HFFc6 (cell line): Measurements from ENCODE around the gene APOBEC3C. TPM values are rescaled to one million over a fixed set of nuclear protein-coding genes. Genes with fewer than 3 reads are reported as not detected.
A peak's percentile ranks its signal among the peaks of the same experiment; 100 is the strongest.
"Not testable (repeated sequence)": the region's sequence is repeated elsewhere in the genome, so short reads cannot be mapped to it uniquely, and the experiment has no call there.

Source experiments
- DNase-seq: peaks from one replicate; pipeline ENCODE4 v3.0.0-alpha.2; 2018
- H3K27ac Mint-ChIP-seq: 2 replicates; pipeline ENCODE4 v1.8.0; 2020; ENCODE audit warnings: mild to moderate bottlenecking, mixed read lengths
- H3K27me3 Mint-ChIP-seq: 2 replicates; pipeline ENCODE4 v1.8.0; 2021; ENCODE audit warnings: mild to moderate bottlenecking, moderate library complexity, mixed read lengths; ENCODE audit not compliant: insufficient read depth
- H3K36me3 Mint-ChIP-seq: 2 replicates; pipeline ENCODE4 v1.8.0; 2021; ENCODE audit warnings: low read depth, mixed read lengths
- H3K4me1 Mint-ChIP-seq: 2 replicates; pipeline ENCODE4 v1.8.0; 2020; ENCODE audit warnings: low read depth, mixed read lengths
- H3K4me3 Mint-ChIP-seq: 2 replicates; pipeline ENCODE4 v1.8.0; 2020; ENCODE audit warnings: mild to moderate bottlenecking, moderate library complexity, mixed read lengths
- H3K9me3 Mint-ChIP-seq: 2 replicates; pipeline ENCODE4 v1.8.0; 2020; ENCODE audit warnings: mild to moderate bottlenecking, mixed read lengths
- CTCF ChIP-seq: fragments of 200-600 bp; sonication (generic); IDR thresholded peaks from 2 replicates; pipeline ENCODE4 v1.5.0; 2021; ENCODE audit warnings: antibody characterized with exemption, mild to moderate bottlenecking
- total RNA-seq, 6 experiments: library from RNA; stranded (reverse); fragmentation: NEBNext Ultra II Directional; extraction: Animal tissue kit (Norgen Biotek cat#: 25700); gene quantifications; 2 replicates in 1 of 6; 3 replicates in 5 of 6; pipeline ENCODE4 v1.2.3, GENCODE V29; 2021

APOBEC3C gene
- total RNA-seq, 6 experiments from 2014 or later: 43.9 to 93.9 (median 83.5) TPM

GRCh38 chr22:39039306-39040126, 25.5 kb downstream of the APOBEC3C start:
- DNase-seq: no peak

GRCh38 chr22:39040155-39040537, 26.1 kb downstream of the APOBEC3C start:
- H3K36me3 Mint-ChIP-seq, H3K9me3 Mint-ChIP-seq, DNase-seq, H3K27me3 Mint-ChIP-seq: not testable (repeated sequence)
- H3K27ac Mint-ChIP-seq: 0 out of 2 replicates have a peak overlapping the region, but pooled peaks have one; percentile 29
- peaks cover 11% of the 10 kb centered on the region; the same call in 1 of the 2 replicates for H3K4me1 Mint-ChIP-seq
- peak overlapping the region; percentile 68 for H3K4me3 Mint-ChIP-seq

More at GRCh38 chr22:39039306-39040126, 25.5 kb downstream of the APOBEC3C start:
- Mint-ChIP-seq H3K4me3 (peak overlapping the region; percentile 68), H3K9me3 (no peaks in the 10 kb centered on the region), H3K27me3 (peaks cover 3% of the 10 kb centered on the region), H3K4me1 (peaks cover 11% of the 10 kb centered on the region; the same call in 1 of the 2 replicates), H3K27ac (no peak overlapping the region), H3K36me3 (no peaks in the 10 kb centered on the region; the same call in 1 of the 2 replicates)
- no peak for TF ChIP-seq CTCF

GRCh38 chr22:39040538-39041296, 26.7 kb downstream of the APOBEC3C start, which contains the start of gene APOBEC3F:
APOBEC3F (plus strand) TSS chr22:39040864; CDS start chr22:39040961, 97 bp downstream.
- not testable (repeated sequence) for H3K36me3 Mint-ChIP-seq, H3K9me3 Mint-ChIP-seq, H3K27me3 Mint-ChIP-seq
- Mint-ChIP-seq H3K4me3 (peak within 1 kb of the TSS; percentile 94), H3K27ac (peak within 1 kb of the TSS; percentile 89), H3K4me1 (peaks cover 11% of the 10 kb centered on the region; the same call in 1 of the 2 replicates)
- peak; percentile 56 for DNase-seq

- Mint-ChIP-seq H3K27ac (no peak overlapping the region), H3K27me3 (peaks cover 3% of the 10 kb centered on the region), H3K9me3 (no peaks in the 10 kb centered on the region), H3K36me3 (no peaks in the 10 kb centered on the region; the same call in 1 of the 2 replicates), H3K4me1 (peaks cover 11% of the 10 kb centered on the region; the same call in 1 of the 2 replicates), H3K4me3 (peak overlapping the region; percentile 26; the same call in 1 of the 2 replicates)
- no peak for TF ChIP-seq CTCF
- no peak for DNase-seq
These were observed 27.9 kb downstream of the APOBEC3C start for GRCh38 chr22:39041908-39042307.

GRCh38 chr22:39043063-39043462, 29.0 kb downstream of the APOBEC3C start:
- H3K9me3 Mint-ChIP-seq, H3K27me3 Mint-ChIP-seq, H3K36me3 Mint-ChIP-seq, H3K27ac Mint-ChIP-seq, H3K4me3 Mint-ChIP-seq, DNase-seq: not testable (repeated sequence)
- peaks cover 11% of the 10 kb centered on the region; the same call in 1 of the 2 replicates for H3K4me1 Mint-ChIP-seq

- DNase-seq, H3K9me3 Mint-ChIP-seq, H3K27me3 Mint-ChIP-seq, H3K4me3 Mint-ChIP-seq, H3K36me3 Mint-ChIP-seq, H3K27ac Mint-ChIP-seq: not testable (repeated sequence)
- H3K4me1 Mint-ChIP-seq: peaks cover 11% of the 10 kb centered on the region; the same call in 1 of the 2 replicates
These were observed 31.1 kb downstream of the APOBEC3C start for GRCh38 chr22:39045136-39045535.

GRCh38 chr22:39049486-39049885, 35.4 kb downstream of the APOBEC3C start:
- H3K4me3 Mint-ChIP-seq, H3K4me1 Mint-ChIP-seq, DNase-seq, H3K9me3 Mint-ChIP-seq, H3K36me3 Mint-ChIP-seq, H3K27ac Mint-ChIP-seq, H3K27me3 Mint-ChIP-seq: not testable (repeated sequence)

- H3K27ac Mint-ChIP-seq, H3K4me3 Mint-ChIP-seq, H3K4me1 Mint-ChIP-seq, H3K9me3 Mint-ChIP-seq, H3K36me3 Mint-ChIP-seq, DNase-seq: not testable (repeated sequence)
- H3K27me3 Mint-ChIP-seq: peaks cover 18% of the 10 kb centered on the region
These were observed 37.9 kb downstream of the APOBEC3C start for GRCh38 chr22:39051844-39052495.
